Right atrium auricular region (tissue), 2 donors: ENCODE results near the gene STAT4. TPM values are rescaled to one million over a fixed set of nuclear protein-coding genes. Genes with fewer than 3 reads are reported as not detected.

ENCODE experiments used
- DNase-seq: peaks from one replicate; pipeline ENCODE4 v3.0.0-alpha.2; 2019; ENCODE audit warnings: low spot score
- H3K27ac ChIP-seq, 2 donors: fragments of 200-600 bp; sonication (generic); 1 replicate in 1 of 2; 2 replicates in 1 of 2; pipeline ENCODE4 v1.5.1; 2016 to 2019
- H3K27me3 ChIP-seq, 2 donors: fragments of 200-600 bp; sonication (generic); one replicate each; pipeline versions ENCODE4 v1.5.1 to v1.6.0; 2017 to 2019
- H3K36me3 ChIP-seq: fragments of 200-600 bp; sonication (generic); one replicate; pipeline ENCODE4 v1.5.1; 2016
- H3K4me1 ChIP-seq, 2 donors: fragments of 200-600 bp; sonication (generic); one replicate each; pipeline versions ENCODE4 v1.5.1 to v1.6.0; 2017 to 2019
- H3K4me3 ChIP-seq, 2 donors: fragments of 200-600 bp; sonication (generic); 1 replicate in 1 of 2; 2 replicates in 1 of 2; pipeline ENCODE4 v1.5.1; 2017 to 2019; ENCODE audit warnings: mild to moderate bottlenecking in 1 of 2, moderate library complexity in 1 of 2
- H3K9me3 ChIP-seq, 2 donors: fragments of 200-600 bp; sonication (generic); one replicate each; pipeline ENCODE4 v1.5.1; 2019
- total RNA-seq, 2 donors: library from RNA; depleted of rRNA; stranded (reverse); fragments of >200 nt; gene quantifications; one replicate each; pipeline ENCODE4 v1.1.0, GENCODE V29; 2016
- TF ChIP-seq, protein P1 (sequence below), 2 donors: fragments of 200-600 bp; sonication (generic); IDR thresholded peaks; one replicate each; pipeline ENCODE4 v1.5.1; 2019; ENCODE audit warnings: antibody characterized with exemption in 2 of 2

The STAT4 gene
- total RNA-seq, 2 donors from 2014 or later, result 15.2 to 27.3 TPM

DNA sequence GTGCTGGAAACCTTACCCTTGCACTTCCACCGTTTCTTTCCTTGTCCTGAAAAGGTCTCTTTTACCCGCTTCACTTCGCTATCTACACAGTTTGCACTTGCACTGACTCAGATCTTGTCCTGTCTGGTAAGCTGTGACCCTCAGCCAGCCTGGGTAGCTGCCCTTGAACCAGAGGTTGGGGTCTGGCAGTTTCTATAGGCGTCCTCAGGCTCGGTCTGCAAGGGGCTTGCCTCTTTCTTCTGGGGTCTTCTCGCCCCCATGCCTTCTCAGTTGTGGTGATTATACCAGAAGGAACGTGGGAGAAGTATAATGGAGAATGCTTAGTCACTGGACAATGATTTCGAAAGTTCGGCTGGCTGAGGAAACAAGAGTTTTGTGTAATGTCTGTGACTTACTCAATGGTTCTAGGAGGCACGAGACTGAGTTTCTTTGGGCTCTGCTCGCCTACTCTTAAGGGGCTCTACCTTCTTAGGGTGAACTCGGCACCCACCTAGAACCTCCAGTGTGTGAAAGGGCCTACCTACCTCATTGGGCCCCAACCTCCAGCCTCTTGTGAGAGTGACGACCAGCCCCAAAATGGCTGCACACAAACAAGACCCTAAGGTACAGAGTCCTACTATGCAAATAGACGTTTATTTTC lies 129.9 kb downstream of the STAT4 start:
- Histone ChIP-seq H3K27me3 (no peaks in the 10 kb centered on the region), H3K27ac (peak overlapping the region; percentile 86 to 90), H3K9me3 (no peaks in the 10 kb centered on the region), H3K4me3 (peak overlapping the region; percentile 70 to 76), H3K36me3 (no peaks in the 10 kb centered on the region), H3K4me1 (peaks cover 0 to 17% of the 10 kb centered on the region in 2 donors)
- TF ChIP-seq, protein P1, sequence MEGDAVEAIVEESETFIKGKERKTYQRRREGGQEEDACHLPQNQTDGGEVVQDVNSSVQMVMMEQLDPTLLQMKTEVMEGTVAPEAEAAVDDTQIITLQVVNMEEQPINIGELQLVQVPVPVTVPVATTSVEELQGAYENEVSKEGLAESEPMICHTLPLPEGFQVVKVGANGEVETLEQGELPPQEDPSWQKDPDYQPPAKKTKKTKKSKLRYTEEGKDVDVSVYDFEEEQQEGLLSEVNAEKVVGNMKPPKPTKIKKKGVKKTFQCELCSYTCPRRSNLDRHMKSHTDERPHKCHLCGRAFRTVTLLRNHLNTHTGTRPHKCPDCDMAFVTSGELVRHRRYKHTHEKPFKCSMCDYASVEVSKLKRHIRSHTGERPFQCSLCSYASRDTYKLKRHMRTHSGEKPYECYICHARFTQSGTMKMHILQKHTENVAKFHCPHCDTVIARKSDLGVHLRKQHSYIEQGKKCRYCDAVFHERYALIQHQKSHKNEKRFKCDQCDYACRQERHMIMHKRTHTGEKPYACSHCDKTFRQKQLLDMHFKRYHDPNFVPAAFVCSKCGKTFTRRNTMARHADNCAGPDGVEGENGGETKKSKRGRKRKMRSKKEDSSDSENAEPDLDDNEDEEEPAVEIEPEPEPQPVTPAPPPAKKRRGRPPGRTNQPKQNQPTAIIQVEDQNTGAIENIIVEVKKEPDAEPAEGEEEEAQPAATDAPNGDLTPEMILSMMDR (IDR thresholded peaks at IDR 0.05), result no peak
- DNase-seq, result peak; percentile 79

DNA sequence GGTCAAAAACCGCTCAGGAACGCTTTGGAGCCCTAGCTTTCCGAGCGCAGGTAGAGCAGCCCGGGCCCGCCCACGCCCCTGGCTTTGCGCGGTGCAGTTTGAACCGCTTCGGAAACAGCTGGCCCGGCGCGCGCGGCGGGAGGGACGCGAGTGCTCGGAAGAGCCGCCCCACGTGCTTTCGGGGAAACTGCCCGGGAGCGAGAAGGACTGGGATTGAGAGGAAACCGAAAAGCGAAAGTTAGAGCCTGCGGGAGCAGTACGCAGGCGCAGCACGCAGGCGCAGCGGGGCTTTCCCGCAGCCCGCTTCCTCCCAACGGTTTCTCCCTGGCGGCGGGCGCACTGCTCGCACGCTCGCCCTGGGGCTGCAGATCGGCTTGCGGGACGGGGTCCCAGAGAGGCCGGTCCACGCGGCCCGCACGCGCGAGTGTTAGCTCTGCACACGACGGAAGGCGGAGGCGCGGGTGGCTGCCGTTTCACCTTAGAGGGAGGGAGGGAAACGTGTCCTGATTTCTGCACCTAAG lies 130.5 kb downstream of the STAT4 start:
- Histone ChIP-seq H3K9me3 (no peaks in the 10 kb centered on the region), H3K4me3 (peak overlapping the region; percentile 70 to 76), H3K27me3 (no peaks in the 10 kb centered on the region), H3K36me3 (no peaks in the 10 kb centered on the region), H3K4me1 (peaks cover 0 to 17% of the 10 kb centered on the region in 2 donors), H3K27ac (peak overlapping the region; percentile 86 to 90)
- TF ChIP-seq, protein P1 (IDR thresholded peaks at IDR 0.05), result peak in 1 of 2 donors; percentile 38
- DNase-seq, result peak; percentile 94

DNA sequence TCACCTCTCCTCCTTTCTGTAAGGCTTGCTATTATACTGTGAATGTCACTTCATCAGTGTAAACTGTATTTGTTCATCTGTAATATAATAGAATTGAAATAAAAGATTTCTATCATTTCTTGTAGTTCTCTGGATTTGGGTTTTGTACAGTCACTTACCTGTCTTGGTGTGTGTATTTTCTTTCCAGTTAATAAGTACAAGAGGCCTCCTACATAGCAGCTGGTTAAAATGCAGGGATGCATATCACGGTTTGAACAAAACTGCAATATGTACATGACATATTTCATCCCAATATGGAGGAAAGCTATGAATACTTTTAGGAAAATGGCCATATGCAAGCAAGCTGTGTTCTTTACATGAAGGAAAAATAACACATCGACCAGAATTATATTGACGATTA lies 131.4 kb downstream of the STAT4 start:
- H3K4me1 ChIP-seq, result peaks cover 0 to 23% of the 10 kb centered on the region in 2 donors
- H3K36me3 ChIP-seq, result no peaks in the 10 kb centered on the region
- H3K4me3 ChIP-seq, result no peak overlapping the region
- H3K27ac ChIP-seq, result no peak overlapping the region
- no peak for DNase-seq
- H3K27me3 ChIP-seq, result no peaks in the 10 kb centered on the region
- H3K9me3 ChIP-seq, result no peaks in the 10 kb centered on the region
- TF ChIP-seq, protein P1 (IDR thresholded peaks at IDR 0.05), result no peak

DNA sequence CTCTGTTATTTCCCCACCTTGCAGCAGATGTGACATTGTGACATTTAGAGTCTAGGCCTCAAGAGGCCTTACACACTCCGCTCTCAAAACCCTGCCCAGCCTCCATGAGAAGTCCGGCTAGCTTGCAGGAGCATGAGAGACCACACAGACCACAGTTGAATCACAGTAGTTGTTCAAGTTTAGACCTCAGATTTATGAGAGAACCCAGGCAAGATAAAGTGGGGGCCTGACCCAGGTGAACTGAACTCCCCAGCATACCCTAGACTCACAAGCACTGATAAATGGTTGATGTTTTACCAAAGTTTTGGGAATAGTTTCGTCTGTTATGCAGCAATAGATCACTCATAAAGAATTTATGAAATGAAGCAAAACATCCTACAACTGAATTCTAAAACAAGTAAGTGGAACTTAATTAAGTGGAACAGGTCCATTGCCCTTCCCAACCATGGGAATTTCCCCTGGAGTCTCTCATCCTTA lies 132.1 kb downstream of the STAT4 start:
- DNase-seq, result no peak
- Histone ChIP-seq H3K27ac (no peak overlapping the region), H3K9me3 (no peaks in the 10 kb centered on the region), H3K4me3 (no peak overlapping the region), H3K4me1 (peaks cover 0 to 23% of the 10 kb centered on the region in 2 donors), H3K27me3 (no peaks in the 10 kb centered on the region), H3K36me3 (no peaks in the 10 kb centered on the region)
- TF ChIP-seq, protein P1 (IDR thresholded peaks at IDR 0.05), result no peak

DNA sequence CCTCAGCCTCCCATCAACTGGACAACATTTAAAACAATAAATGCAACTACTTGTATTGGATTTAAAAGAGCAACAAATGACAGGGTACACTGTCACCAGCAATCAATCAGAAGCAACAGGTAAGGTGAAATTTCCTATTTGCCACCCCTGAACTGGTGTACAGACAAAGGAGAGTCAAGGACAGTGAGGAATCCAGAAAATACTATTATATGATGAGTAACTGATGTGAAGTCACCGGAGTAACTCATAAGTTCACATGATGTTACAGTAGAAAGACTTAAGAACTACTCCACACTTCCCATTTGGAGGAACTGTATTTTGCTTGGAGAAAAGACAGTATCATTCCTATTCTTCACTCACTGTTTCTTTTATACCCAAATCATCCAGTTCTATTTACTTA lies 132.7 kb downstream of the STAT4 start:
- Histone ChIP-seq H3K4me3 (no peak overlapping the region), H3K27me3 (no peaks in the 10 kb centered on the region), H3K9me3 (no peaks in the 10 kb centered on the region), H3K36me3 (no peaks in the 10 kb centered on the region), H3K4me1 (peaks cover 0 to 25% of the 10 kb centered on the region in 2 donors), H3K27ac (no peak overlapping the region)
- DNase-seq, result no peak
- TF ChIP-seq, protein P1 (IDR thresholded peaks at IDR 0.05), result no peak
